Activated B cell treated with CpG ODN at 0.5 μM for 24 hours (primary cell): ENCODE data around the gene MSH4. TPM values are rescaled to one million over a fixed set of nuclear protein-coding genes. Genes with fewer than 3 reads are reported as not detected.

Experiments used
- ATAC-seq: fragments of 200-7000 bp; cut with Tn5 transposase; one replicate; pipeline ENCODE4 v1.10.0; 2021; ENCODE audit warnings: low read depth, mild to moderate bottlenecking, moderate library complexity
- CTCF ChIA-PET: fragments of 350-600 bp; sonication (Branson Sonifier 250); formaldehyde crosslinking; loops from one replicate; lab custom pipeline; 2021; ENCODE audit warnings: antibody characterized with exemption; lab: Charles Lee
- POLR2A ChIA-PET: fragments of 350-600 bp; sonication (Branson Sonifier 250); formaldehyde crosslinking; loops from one replicate; lab custom pipeline; 2021; ENCODE audit warnings: antibody characterized with exemption; lab: Charles Lee
- DNase-seq: peaks from one replicate; pipeline ENCODE4 v3.0.0; 2022
- H3K27ac Mint-ChIP-seq: one replicate; pipeline ENCODE4 v1.8.0; 2020; ENCODE audit warnings: mixed read lengths
- H3K27me3 Mint-ChIP-seq: one replicate; pipeline ENCODE4 v1.8.0; 2021; ENCODE audit warnings: mixed read lengths
- H3K36me3 Mint-ChIP-seq: one replicate; pipeline ENCODE4 v1.8.0; 2021; ENCODE audit warnings: low read depth, mixed read lengths
- H3K4me1 Mint-ChIP-seq: one replicate; pipeline ENCODE4 v1.8.0; 2021; ENCODE audit warnings: mixed read lengths
- H3K4me3 Mint-ChIP-seq: one replicate; pipeline ENCODE4 v1.8.0; 2020; ENCODE audit warnings: mild to moderate bottlenecking, mixed read lengths
- H3K9me3 Mint-ChIP-seq: one replicate; pipeline ENCODE4 v1.8.0; 2020; ENCODE audit warnings: mixed read lengths
- CTCF ChIP-seq: fragments of 200-600 bp; IDR thresholded peaks from one replicate; pipeline ENCODE4 v1.8.0; 2022; ENCODE audit warnings: antibody characterized with exemption, mild to moderate bottlenecking
- intact Hi-C: fragments of 100-400 bp; cut with micrococcal nuclease; formaldehyde crosslinking; loops from one replicate; pipeline ENCODE4 v1.15.1; 2024
- total RNA-seq: library from RNA; stranded (reverse); gene quantifications from 2 replicates; pipeline ENCODE4 v1.2.3, GENCODE V29; 2022

The MSH4 gene
- total RNA-seq, 1 donor from 2014 or later: 1.4 TPM

- no peaks in the 10 kb centered on the region for H3K27me3 Mint-ChIP-seq
- no peaks in the 10 kb centered on the region for H3K9me3 Mint-ChIP-seq
- H3K4me1 Mint-ChIP-seq: no peaks in the 10 kb centered on the region
- H3K4me3 Mint-ChIP-seq: no peak overlapping the region
- POLR2A ChIA-PET: no interaction called here
- no peak for TF ChIP-seq CTCF
- no peak for DNase-seq
- intact Hi-C loops: no loop called here
- CTCF ChIA-PET: no interaction called here
- no peak for ATAC-seq
- no peaks in the 10 kb centered on the region for H3K36me3 Mint-ChIP-seq
- no peak overlapping the region for H3K27ac Mint-ChIP-seq
Observed at GRCh38 chr1:75884437-75884836, 87.8 kb downstream of the MSH4 start.

GRCh38 chr1:75901371-75901770 lies 104.7 kb downstream of the MSH4 start:
- Mint-ChIP-seq H3K4me3 (no peak overlapping the region), H3K9me3 (no peaks in the 10 kb centered on the region), H3K36me3 (no peaks in the 10 kb centered on the region), H3K4me1 (no peaks in the 10 kb centered on the region), H3K27ac (no peak overlapping the region), H3K27me3 (peaks cover 2% of the 10 kb centered on the region)
- ChIA-PET CTCF (no interaction called here), POLR2A (no interaction called here)
- ATAC-seq: no peak
- intact Hi-C loops: no loop called here
- no peak for TF ChIP-seq CTCF
- no peak for DNase-seq

DNA sequence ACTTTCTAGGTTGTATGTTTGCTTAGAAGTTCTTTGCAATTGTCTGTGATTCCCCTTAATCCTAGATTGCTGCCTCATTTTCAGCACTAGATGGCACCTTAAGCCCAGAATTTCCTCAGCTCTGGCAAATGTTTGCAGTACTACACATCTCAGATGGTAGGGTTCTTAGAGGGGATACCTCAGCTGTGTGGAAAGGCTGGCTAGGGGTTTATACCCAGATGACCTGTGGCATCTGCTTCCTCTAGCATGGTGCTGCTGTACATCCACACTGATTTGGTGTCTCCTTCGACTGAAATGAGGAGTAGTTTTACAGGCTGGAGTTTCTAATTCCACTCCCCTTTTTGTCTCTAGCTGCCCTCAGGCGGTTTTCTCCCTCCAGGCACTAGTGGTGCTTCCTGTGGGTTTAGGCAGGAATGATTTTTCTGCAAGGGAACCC lies 112.1 kb downstream of the MSH4 start:
- H3K4me1 Mint-ChIP-seq: no peaks in the 10 kb centered on the region
- TF ChIP-seq CTCF: no peak
- no peak overlapping the region for H3K27ac Mint-ChIP-seq
- intact Hi-C loops: no loop called here
- no peak overlapping the region for H3K4me3 Mint-ChIP-seq
- CTCF ChIA-PET: no interaction called here
- no peaks in the 10 kb centered on the region for H3K36me3 Mint-ChIP-seq
- peaks cover 7% of the 10 kb centered on the region for H3K9me3 Mint-ChIP-seq
- POLR2A ChIA-PET: no interaction called here
- no peak for ATAC-seq
- H3K27me3 Mint-ChIP-seq: no peaks in the 10 kb centered on the region
- no peak for DNase-seq

GRCh38 chr1:75916834-75917233 lies 120.2 kb downstream of the MSH4 start:
- DNase-seq (no peak), ATAC-seq (no peak)
- ChIA-PET CTCF (no interaction called here), POLR2A (no interaction called here)
- Mint-ChIP-seq H3K4me3 (no peak overlapping the region), H3K9me3 (no peaks in the 10 kb centered on the region), H3K27ac (no peak overlapping the region), H3K4me1 (no peaks in the 10 kb centered on the region), H3K27me3 (peaks cover 6% of the 10 kb centered on the region), H3K36me3 (no peaks in the 10 kb centered on the region)
- intact Hi-C loops: no loop called here
- no peak for TF ChIP-seq CTCF

DNA sequence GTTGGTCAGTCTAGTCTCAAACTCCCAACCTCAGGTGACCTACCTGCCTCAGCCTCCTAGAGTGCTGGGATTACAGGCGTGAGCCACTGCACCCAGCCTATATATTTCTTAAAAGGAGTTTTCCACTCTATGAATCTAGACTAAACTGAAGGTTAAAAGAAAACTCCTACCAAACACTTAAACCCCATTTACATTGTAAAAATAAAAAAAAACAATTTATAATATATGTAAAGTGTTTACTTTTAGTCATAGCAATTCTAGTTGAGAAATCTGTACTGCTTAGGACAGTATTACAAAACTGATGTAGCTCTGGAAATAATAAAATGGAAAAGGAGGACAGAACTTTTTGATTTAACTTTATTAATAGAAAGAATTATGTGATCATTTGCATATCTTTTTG lies 126.0 kb downstream of the MSH4 start:
- POLR2A ChIA-PET: no interaction called here
- Mint-ChIP-seq H3K9me3 (no peaks in the 10 kb centered on the region), H3K36me3 (no peaks in the 10 kb centered on the region), H3K27me3 (peaks cover 7% of the 10 kb centered on the region), H3K27ac (no peak overlapping the region), H3K4me1 (no peaks in the 10 kb centered on the region), H3K4me3 (no peak overlapping the region)
- CTCF ChIA-PET: no interaction called here
- no peak for TF ChIP-seq CTCF
- DNase-seq (no peak), ATAC-seq (no peak)
- intact Hi-C loops: no loop called here
